ENCODE measurements around the gene CADM3.
A peak's percentile ranks its signal among the peaks of the same experiment; 100 is the strongest.

The CADM3 gene, protein sequence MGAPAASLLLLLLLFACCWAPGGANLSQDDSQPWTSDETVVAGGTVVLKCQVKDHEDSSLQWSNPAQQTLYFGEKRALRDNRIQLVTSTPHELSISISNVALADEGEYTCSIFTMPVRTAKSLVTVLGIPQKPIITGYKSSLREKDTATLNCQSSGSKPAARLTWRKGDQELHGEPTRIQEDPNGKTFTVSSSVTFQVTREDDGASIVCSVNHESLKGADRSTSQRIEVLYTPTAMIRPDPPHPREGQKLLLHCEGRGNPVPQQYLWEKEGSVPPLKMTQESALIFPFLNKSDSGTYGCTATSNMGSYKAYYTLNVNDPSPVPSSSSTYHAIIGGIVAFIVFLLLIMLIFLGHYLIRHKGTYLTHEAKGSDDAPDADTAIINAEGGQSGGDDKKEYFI

DNA sequence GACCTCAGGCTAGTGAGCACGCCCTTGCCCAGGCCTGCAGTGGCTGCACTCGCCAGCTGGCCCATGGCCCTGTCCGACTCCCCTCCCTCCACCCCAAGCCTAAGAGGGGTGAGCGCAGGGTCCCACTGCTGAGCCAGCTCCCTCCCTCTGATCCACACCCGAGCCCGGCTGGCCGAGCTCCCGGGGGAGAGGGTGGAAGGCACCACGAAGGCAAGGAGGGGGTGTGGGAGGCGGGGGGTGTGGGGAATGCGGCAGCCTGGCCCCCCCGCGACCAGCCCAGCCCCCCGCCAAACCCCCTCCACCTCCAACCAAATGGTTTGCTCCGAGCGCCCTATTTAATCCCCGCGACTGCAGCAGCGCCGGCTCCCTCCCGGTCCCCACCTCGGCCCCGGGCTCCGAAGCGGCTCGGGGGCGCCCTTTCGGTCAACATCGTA, at the start of gene CADM3:
Gene CADM3, plus strand, starts transcription at position 362 of the 434 bp plus-strand sequence. CDS start 151 bp downstream, outside the sequence.
- peak in 1 of 2 experiments; percentile 60 for DNase-seq

- DNase-seq: peak; percentile 17 to 37
Measured at GRCh38 chr1:159122005-159122621, 49.3 kb upstream of the CADM3 start.

GRCh38 chr1:159123587-159123986, 47.8 kb upstream of the CADM3 start:
- DNase-seq: no peak

- DNase-seq: peak; percentile 37 to 67
Measured at GRCh38 chr1:159132271-159132881, 39.0 kb upstream of the CADM3 start.

- no peak for DNase-seq
Measured at GRCh38 chr1:159140474-159140873, 30.9 kb upstream of the CADM3 start.

DNA sequence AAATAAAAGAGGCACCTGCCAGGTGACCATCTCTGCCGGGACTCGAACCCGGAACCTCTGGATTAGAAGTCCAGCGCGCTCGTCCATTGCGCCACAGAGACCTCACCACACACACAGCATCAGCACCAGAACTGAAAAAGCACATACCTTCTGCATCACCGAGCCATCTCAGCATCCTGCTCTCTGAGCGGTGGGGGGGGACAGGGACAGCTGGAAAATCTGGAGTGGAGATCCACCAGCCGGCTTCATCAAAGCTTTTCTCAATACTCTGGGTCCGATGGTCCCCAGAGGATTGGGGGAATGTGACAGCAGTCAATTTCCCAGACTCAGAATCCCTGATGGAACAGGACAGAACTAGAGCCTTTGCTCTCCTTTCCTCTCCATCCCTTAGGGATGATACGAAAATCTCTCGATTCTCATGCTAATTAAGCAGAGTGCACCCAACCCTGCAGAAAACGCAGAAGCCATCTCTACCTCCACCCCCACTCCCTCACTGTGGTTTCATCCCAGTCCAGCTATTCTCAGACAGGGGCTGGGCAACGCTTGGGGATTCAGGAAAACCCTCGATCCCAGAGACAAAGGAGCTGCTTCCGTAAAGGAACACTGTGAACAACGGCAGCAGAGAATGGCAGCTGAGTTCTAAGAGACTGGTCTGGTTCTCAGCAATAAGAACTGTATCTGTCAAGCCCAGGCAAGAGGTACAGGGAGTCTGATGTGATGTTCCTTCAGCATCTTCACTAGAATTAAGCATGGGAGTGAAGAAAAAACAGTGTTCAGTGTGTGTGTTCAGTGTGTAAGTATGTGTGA, 29.6 kb upstream of the CADM3 start:
- no peak for DNase-seq

GRCh38 chr1:159142391-159142663, 29.1 kb upstream of the CADM3 start:
- DNase-seq: no peak

DNA sequence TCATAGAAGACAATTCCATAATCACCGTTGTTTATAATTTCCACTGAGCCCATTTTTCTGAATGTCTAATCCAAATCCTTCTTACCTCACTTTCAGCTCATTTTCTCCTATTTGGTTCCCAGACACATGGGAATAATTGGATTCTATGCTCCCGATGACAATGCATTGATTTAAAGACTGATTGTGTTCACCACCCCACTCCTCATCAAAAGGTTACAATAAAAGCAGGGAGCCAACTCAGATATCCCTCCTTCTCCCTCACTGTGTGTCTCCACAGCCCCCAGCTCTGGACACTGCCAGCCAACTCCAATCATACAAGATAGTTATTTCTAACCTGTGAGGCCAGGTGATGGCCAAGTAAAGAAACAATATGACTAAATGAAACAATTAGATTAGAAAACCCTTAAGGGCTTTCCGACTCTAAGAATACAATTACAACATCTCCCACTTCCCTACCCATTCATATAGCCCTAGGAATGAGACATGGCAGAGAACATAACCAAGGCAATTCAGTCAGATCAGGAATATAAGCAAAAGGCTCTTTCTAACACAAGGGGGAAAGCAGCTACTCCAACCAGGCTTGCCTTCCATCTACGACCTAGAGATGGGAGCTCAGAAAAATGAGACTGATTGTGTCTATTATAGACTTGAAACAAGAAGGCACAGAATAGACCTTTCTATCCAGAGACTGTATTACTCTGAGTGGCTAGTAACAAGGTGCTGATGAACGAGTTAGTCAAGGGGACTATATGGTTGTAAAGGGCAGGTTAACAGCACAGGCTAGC, 28.5 kb upstream of the CADM3 start:
- no peak for DNase-seq

DNA sequence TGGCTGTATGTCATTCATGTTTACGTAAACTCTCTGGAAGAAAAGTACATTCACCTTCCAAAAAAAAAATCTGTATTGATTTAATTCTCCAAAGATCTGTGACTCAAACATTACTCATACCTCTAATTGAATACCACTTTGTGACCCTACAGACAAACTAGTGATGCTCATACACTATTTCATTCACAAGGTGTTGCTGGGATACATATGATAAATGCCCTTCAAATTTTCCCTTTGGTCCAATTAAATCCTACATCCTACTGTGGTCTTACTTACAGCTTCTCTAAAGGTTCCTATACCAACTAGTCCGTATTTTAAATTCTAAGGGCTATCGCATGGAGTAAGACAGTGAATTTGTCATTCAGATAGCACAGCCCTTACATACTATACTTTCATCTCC, 26.8 kb upstream of the CADM3 start:
- DNase-seq: no peak

DNA sequence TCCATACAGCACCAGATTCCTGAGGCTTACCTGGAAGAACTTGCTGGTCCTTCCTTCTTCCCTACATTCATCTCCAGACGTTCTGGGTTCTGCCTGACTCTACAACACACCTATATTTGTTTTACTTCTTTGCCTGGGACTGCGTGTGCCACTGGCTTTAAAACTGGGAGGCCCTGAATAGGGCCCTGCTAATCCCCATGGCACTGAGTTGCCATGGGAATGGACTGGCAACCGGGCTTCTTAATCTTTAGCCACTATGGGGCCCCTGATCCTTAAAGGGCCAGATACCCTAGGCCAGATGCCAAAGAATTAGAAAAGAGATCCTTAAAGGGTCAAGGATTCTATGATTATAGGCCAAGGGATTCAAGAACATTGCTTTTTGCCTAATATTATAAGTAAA, 24.4 kb upstream of the CADM3 start:
- DNase-seq: no peak

GRCh38 chr1:159152031-159152430, 19.4 kb upstream of the CADM3 start:
- DNase-seq: no peak

- DNase-seq: peak; percentile 69 to 91
Measured at GRCh38 chr1:159161001-159161718, 10.3 kb upstream of the CADM3 start.

GRCh38 chr1:159161719-159162026, 9.7 kb upstream of the CADM3 start:
- DNase-seq: no peak

DNA sequence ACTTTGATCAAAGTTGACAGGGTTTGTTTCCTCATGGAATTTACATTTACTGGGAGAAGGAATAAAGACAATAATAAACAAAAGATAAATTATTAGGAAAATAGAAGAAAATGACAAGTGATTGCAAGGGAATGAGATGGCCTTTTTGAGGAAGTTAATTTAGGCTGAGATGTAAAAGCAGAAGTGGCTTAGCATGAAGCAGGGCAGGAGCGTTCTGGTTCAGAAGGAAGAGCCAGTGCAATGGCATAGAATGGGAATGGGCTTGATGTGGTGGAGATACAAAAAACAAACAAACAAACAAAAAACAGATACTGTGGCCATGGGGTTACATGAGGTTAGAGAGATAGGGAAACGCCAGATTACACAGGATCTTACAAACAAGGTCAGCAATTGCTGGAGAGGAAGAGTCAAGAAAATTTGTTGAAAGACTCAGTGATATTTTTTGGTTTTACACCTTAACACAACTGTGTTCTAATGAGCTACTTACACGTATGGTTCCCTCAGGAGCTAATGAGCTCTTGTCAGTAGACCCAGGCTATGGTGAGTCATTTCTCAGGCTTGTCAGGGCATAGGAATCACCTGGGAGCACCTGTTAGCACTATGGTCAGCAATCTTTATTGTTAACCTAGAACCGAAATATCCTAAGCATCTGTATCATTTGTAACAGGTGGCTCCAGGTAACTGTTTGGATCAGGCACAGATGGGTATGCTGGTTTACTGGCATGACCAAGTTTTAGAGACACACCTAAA, 8.7 kb upstream of the CADM3 start:
- DNase-seq: no peak

GRCh38 chr1:159163614-159164228, 7.7 kb upstream of the CADM3 start:
- peak in 1 of 2 experiments; percentile 28 for DNase-seq

GRCh38 chr1:159168043-159168442, 3.4 kb upstream of the CADM3 start:
- DNase-seq: no peak

DNA sequence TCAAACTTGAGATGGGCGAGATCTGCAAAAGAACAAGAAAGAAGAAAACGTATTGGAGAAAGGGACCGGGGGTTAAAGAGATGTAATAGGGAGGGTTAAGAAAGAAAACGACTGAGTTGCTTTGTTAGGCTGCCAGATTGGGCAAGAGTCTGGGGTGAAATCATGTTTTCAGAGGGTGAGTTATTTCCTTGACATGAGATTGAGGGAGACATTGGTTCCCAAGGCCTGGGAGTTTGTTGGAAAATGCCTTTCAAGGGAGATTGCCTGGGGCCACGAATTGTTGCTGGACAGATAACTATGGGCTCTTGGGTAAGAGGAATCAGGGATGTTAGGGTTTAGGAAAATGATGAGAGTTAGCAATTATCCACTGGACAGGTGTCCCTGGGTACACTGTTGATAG, 776 bp upstream of the CADM3 start:
- DNase-seq: no peak

DNA sequence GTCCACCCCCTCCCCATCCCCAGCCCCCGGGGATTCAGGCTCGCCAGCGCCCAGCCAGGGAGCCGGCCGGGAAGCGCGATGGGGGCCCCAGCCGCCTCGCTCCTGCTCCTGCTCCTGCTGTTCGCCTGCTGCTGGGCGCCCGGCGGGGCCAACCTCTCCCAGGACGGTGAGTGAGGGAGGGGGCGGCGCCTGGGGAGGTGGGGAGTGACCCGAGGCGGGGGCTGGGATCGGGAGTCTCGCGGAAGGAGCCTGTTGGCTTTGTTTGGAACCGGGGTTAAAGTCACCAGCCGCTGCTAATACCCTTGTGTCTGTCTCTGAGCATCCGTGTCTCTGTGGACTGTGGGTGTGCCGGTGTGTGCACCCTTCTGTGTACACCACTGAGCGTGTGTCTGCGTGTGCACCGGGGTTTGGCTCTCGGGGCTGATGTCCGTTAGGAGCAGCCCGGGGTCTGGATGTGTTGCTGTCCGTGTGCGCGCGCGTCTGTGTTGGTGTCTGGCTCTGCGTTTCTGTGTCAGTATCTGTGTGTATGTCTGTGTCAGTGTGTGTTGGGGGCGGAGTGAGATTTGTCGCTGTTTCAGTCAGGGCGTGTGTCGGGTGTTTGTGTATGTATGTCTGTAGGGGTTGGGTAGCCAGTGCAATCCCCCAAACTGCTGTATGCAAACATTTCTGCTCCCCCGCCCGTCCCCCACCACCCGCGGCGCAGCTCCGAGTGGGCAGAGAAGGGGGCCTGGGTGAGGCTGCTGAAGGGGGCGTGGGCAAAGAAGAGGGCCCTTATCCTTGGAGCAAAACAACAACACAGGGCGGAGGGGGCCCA, 480 bp downstream of the CADM3 start:
- peak in 1 of 2 experiments; percentile 60 for DNase-seq

DNA sequence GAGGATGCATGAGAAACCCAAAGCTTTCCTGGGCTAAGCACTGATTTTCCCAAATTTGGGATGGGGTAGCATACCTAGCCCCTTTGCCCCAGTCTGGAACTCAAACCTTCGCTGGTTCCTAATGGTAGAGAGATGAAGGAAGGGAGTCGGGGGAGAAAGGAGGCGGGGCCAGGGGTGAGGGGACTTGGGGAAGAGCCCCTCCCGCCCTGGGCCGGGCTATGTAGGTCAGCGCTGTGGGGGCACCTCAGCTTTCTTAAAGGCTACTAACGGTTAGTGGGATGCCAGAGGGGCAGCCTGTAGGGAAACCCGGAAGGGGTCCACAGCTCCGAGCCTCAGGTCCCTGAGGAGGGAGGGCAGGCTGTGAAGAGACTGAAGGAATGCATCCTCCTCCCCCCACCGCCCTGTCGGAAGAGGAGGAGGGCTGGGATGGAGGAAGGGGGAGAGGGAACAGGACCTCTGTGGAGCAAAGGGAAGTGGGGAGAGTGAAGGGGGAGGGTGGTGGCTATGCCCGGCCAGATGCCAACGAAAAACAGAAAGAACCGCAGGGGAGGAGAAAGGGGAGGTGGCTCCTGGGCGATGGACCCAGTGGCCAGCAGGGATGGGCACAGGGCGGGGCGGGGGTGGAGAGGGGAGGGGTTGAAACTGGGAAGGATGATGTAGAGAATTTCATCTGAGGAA, 1.3 kb downstream of the CADM3 start:
- peak in 1 of 2 experiments; percentile 71 for DNase-seq

Data from NCI-H446 (cell line).